Activated T-cell treated with anti-CD3 and anti-CD28 coated beads, Interleukin-2, amount 50 U/mL, for 24 hours (primary cell): ENCODE measurements around the gene SH3D19.
"Not testable (repeated sequence)": the region's sequence is repeated elsewhere in the genome, so short reads cannot be mapped to it uniquely, and the experiment has no call there.

Source experiments
- DNase-seq: peaks from one replicate; pipeline ENCODE4 v3.0.0-alpha.2; 2020
- H3K27ac Mint-ChIP-seq: 2 replicates; pipeline ENCODE4 v1.8.0; 2020; ENCODE audit warnings: mild to moderate bottlenecking, mixed read lengths
- H3K27me3 Mint-ChIP-seq: 2 replicates; pipeline ENCODE4 v1.8.0; 2020; ENCODE audit warnings: mixed read lengths
- H3K36me3 Mint-ChIP-seq: 2 replicates; pipeline ENCODE4 v1.8.0; 2020; ENCODE audit warnings: low read depth, mixed read lengths
- H3K4me1 Mint-ChIP-seq: 2 replicates; pipeline ENCODE4 v1.8.0; 2020; ENCODE audit warnings: low read depth, mixed read lengths
- H3K4me3 Mint-ChIP-seq: 2 replicates; pipeline ENCODE4 v1.8.0; 2020; ENCODE audit warnings: mild to moderate bottlenecking, moderate library complexity, mixed read lengths
- H3K9me3 Mint-ChIP-seq: 2 replicates; pipeline ENCODE4 v1.8.0; 2020; ENCODE audit warnings: mixed read lengths

The SH3D19 gene

DNA sequence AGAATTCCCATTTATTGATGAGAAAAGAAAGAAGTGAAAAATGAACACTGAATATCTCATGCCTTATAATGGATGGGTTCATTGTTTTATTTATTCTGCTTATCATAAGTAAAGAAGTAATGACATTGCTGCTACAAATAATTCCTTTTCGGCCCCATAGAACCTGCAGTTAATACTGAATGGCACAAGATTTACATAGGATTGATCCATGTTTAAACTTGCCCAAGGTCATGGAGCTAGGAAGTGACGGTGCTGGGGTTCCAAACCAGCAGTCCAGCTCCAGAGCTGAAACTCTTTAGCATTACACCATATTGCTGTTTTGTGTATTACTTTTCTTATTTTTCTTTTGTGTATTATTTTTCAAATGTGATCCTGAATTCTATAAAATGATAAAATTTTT is 78.7 kb downstream of the SH3D19 start:
- Mint-ChIP-seq H3K4me1 (no peaks in the 10 kb centered on the region), H3K27ac (no peak overlapping the region), H3K27me3 (peaks cover 3% of the 10 kb centered on the region), H3K9me3 (no peaks in the 10 kb centered on the region), H3K4me3 (no peak overlapping the region), H3K36me3 (no peaks in the 10 kb centered on the region)
- DNase-seq, result no peak

DNA sequence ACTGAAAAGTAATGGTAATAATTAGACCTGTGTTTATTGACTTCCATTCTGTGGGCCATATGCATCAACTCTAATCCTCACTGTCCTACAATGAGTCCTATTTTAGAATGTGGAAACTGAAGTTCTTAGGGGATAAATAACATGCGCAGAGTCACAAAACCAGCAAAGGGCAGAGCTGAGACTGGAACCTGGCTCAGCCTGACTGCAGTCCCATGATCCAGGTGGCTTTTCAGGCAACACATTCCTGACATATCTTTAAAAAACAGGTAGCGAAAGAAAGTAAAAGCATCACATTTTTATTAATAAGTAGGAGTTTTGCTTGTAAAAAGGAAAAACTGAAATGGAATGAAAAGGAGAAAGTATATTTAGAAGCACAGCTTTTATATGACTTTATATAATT is 83.1 kb downstream of the SH3D19 start:
- DNase-seq, result no peak
- Mint-ChIP-seq H3K4me1 (no peaks in the 10 kb centered on the region), H3K27ac (no peak overlapping the region), H3K9me3 (no peaks in the 10 kb centered on the region), H3K4me3 (no peak overlapping the region), H3K27me3 (peaks cover 14% of the 10 kb centered on the region), H3K36me3 (no peaks in the 10 kb centered on the region)

DNA sequence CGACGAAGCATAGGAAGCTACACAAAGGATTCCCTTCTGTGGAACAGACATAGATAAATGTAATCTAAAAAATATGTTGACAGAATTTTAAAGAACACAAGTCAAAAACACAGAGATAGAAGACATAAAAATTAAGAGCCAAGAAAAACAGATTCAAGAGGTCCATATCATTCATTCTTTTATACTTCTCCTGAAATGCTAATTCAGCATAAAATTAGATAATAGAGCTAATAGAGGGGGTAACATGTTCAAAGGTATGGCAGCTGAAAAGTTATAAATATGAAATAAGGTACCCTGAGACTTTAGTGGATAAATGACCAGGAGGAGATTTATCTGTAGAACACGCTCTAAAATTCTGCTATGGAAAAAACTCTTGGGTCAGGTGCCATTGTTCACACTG is 85.8 kb downstream of the SH3D19 start:
- peaks cover 21% of the 10 kb centered on the region for H3K27me3 Mint-ChIP-seq

DNA sequence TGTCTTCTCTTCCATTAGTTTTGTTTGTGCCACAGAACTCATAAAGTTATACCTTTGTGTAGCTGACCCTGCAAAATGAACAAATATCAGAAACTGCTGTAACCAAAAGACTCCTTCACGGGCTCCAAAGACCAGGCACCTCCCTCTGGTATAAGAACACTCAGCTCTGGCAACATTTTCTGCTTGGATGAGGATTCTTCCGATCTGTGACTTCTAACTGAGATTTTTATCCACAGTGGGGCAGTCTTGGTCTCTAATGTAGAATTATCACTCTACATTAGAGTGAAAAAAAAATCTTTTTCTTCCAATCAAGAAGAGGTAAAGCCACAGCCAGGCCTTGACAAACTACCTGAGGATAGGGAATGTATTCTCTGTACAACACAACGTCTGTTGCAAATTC is 86.9 kb downstream of the SH3D19 start:
- H3K36me3 Mint-ChIP-seq, result no peaks in the 10 kb centered on the region
- no peaks in the 10 kb centered on the region for H3K4me1 Mint-ChIP-seq

More for the DNA sequence above, 85.8 kb downstream of the SH3D19 start:
- no peak overlapping the region for H3K27ac Mint-ChIP-seq
- no peaks in the 10 kb centered on the region for H3K4me1 Mint-ChIP-seq
- no peaks in the 10 kb centered on the region for H3K9me3 Mint-ChIP-seq
- DNase-seq, result no peak
- H3K4me3 Mint-ChIP-seq, result no peak overlapping the region
- no peaks in the 10 kb centered on the region for H3K36me3 Mint-ChIP-seq

DNA sequence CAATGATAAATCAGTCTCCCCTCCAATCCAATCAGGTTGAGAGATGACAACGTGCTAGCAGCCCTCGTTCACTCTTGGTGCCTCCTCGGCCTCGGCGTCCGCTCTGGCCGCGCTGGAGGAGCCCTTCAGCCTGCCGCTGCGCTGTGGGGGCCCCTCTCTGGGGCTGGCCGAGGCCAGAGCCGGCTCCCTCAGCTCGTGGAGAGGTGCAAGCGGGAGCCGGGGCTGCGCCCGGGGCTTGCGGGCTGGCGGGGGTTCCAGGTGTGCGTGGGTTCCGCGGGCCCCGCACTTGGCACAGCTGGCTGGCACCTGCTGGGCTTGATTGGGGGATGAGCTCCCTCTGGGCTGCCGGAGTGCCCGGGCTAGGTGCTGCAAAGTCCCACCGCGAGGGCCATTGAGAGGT is 89.4 kb downstream of the SH3D19 start:
- H3K27ac Mint-ChIP-seq, result no peak overlapping the region
- H3K27me3 Mint-ChIP-seq, result peaks cover 26% of the 10 kb centered on the region
- H3K9me3 Mint-ChIP-seq, result no peaks in the 10 kb centered on the region
- H3K4me3 Mint-ChIP-seq, result no peak overlapping the region
- H3K4me1 Mint-ChIP-seq, result no peaks in the 10 kb centered on the region
- no peak for DNase-seq
- H3K36me3 Mint-ChIP-seq, result no peaks in the 10 kb centered on the region

More for the DNA sequence above, 86.9 kb downstream of the SH3D19 start:
- H3K4me3 Mint-ChIP-seq, result no peak overlapping the region
- no peaks in the 10 kb centered on the region for H3K9me3 Mint-ChIP-seq
- peaks cover 24% of the 10 kb centered on the region for H3K27me3 Mint-ChIP-seq
- no peak overlapping the region for H3K27ac Mint-ChIP-seq
- DNase-seq, result no peak

DNA sequence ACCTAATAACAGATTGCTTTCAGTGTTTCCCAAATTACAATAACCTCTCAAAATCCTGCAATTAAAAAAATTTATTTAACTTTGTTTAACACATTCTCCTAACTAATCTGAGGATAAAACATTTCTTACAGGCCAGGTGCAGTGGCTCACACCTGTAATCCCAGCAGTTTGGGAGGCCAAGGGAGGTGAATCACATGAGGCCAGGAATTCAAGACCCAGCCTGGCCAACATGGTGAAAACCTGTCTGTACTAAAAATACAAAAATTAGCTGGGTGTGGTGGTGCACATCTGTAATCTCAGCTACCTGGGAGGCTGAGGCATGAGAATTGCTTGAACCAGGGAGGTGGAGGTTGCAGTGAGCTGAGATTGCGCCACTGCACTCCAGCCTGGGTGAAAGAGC is 90.0 kb downstream of the SH3D19 start:
- H3K36me3 Mint-ChIP-seq, result not testable (repeated sequence)

DNA sequence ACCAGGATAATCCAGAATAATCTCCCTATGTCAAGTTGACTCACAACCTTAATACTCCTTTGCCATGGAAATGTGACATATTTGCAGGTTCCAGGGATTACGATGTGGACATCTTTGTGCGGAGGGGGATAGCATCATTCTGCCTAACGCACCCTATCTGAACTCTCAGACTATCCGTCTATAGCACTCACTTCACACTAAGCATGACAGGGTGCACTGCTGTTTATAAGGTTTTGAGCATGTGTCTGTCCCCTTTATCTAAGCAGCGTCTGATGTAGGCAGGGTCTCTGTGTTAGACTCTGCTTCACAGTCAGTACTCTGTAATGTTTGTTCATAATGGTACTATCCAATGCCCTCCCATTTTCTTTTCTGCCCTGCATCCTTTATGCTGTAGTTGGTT is 91.8 kb downstream of the SH3D19 start:
- no peaks in the 10 kb centered on the region for H3K36me3 Mint-ChIP-seq
- H3K9me3 Mint-ChIP-seq, result no peaks in the 10 kb centered on the region
- H3K4me1 Mint-ChIP-seq, result no peaks in the 10 kb centered on the region
- DNase-seq, result no peak
- H3K4me3 Mint-ChIP-seq, result no peak overlapping the region
- no peak overlapping the region for H3K27ac Mint-ChIP-seq
- H3K27me3 Mint-ChIP-seq, result peaks cover 28% of the 10 kb centered on the region

More for the DNA sequence above, 90.0 kb downstream of the SH3D19 start:
- H3K27ac Mint-ChIP-seq, H3K4me3 Mint-ChIP-seq, H3K4me1 Mint-ChIP-seq, DNase-seq, H3K9me3 Mint-ChIP-seq: not testable (repeated sequence)
- H3K27me3 Mint-ChIP-seq, result peaks cover 22% of the 10 kb centered on the region

DNA sequence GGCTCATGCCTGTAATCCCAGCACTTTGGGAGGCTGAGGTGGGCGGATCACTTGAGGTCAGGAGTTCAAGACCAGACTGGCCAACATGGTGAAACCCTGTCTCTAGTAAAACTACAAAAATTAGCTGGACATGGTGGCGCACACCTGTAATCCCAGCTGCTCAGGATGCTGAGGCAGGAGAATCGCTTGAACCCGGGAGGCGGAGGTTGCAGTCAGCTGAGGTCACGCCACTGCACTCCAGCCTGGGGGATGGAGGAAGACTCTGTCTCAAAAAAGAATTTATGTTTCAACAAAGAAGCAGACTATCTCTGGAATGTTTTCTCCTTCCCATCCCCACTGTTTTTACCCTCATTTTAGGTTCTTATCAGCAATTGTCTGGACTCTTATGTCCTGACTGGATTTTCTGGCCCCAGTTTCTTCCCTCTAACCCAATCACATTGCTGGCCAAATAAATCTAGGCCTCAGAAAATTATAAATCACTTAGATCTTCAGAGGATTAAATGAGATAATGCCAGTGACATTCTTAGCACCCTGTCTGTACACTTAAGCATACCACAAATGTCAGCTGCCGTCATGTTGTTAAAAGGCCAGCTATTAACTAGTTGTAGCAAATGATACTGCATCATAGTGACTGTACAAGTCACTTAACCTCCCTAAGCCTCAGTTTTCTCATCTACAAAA is 93.3 kb downstream of the SH3D19 start:
- Mint-ChIP-seq H3K9me3 (no peaks in the 10 kb centered on the region), H3K36me3 (no peaks in the 10 kb centered on the region), H3K27me3 (peaks cover 27% of the 10 kb centered on the region)

DNA sequence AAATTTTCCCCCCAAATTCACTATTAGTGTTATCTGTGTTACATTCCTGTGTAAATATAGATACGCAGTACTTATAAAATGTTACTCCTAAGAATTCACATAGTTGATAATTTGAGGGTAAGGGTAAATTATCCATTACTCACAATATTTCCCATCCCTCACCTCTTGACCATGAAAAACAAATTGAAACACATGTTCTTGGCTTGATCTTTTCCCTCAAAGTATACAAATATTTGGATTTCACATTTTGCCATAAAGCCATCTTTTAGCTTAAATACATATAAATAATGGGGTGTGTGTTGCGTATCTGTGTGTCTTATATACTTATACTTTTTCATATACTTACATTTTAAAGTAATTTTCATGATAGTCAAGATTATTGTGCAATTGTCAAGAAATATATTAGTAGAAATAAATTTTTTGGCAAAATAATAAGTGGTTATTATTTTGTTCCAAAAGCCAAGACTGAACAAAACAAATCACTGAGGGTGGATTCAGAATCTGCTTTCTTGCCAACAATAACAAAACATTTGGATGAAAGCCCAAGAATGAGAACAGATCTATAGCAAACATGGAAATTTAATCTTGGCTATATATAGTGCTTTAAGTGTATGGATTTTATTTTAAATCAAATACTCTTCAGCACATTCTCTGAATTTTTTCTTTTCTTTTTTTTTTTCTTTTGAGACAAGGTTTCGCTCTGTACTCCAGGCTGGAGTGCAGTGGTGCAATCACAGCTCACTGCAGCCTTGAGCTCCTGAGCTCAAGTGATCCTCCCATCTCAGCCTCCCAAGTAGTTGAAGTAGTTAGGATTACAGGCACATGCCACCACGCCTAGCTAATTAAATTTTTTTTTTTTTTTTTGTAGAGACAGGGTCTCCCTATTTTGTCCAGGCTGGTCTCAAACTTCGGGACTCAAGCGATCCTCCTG is 97.0 kb downstream of the SH3D19 start:
- Mint-ChIP-seq H3K4me3 (no peak overlapping the region), H3K27me3 (peaks cover 38% of the 10 kb centered on the region), H3K36me3 (no peaks in the 10 kb centered on the region), H3K4me1 (no peaks in the 10 kb centered on the region), H3K27ac (no peak overlapping the region), H3K9me3 (no peaks in the 10 kb centered on the region)
- DNase-seq, result no peak

More for the DNA sequence above, 93.3 kb downstream of the SH3D19 start:
- Mint-ChIP-seq H3K27ac (no peak overlapping the region), H3K4me3 (no peak overlapping the region), H3K4me1 (no peaks in the 10 kb centered on the region)
- DNase-seq, result no peak

DNA sequence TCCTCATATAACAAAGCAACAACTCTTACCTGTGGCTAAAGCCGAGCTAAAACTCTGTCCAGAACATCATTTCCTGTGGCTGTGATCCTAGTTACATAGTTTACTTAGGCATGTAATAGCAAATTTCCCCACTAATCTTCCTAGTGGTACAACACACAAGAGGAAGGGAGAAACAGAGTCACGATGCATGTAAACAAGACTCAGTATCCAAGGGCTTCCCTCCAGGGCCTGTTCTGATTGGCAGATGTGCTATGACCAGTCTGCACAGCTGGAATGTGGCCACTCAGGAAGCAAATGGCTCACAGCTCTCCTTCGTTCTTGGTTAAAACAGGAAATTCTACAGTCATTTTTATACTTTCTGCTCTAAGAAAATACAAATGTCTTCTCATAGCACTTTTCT is 97.7 kb downstream of the SH3D19 start:
- Mint-ChIP-seq H3K36me3 (no peaks in the 10 kb centered on the region), H3K4me1 (no peaks in the 10 kb centered on the region), H3K27ac (no peak overlapping the region), H3K4me3 (no peak overlapping the region), H3K9me3 (no peaks in the 10 kb centered on the region), H3K27me3 (peaks cover 42% of the 10 kb centered on the region)
- no peak for DNase-seq

DNA sequence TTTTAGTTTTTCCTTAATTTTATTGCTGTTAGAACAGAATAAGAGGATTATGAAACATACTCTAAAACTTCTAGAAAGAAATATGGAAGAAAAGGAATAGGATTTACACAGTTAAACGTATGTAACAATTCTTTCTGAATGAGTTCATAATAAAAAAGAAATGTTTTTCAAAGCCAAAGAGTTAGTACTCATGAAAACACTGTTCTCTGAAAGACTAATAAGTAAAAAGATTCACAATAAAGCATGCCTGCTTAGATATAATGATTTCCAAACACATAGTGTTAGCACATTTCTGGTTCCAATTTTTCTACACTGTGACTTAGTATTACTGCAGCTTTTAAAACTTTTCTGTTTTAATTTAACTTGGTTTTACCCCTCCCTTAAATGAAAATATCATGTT is 98.2 kb downstream of the SH3D19 start:
- no peaks in the 10 kb centered on the region for H3K9me3 Mint-ChIP-seq
- no peaks in the 10 kb centered on the region for H3K4me1 Mint-ChIP-seq
- H3K27ac Mint-ChIP-seq, result no peak overlapping the region
- DNase-seq, result no peak
- H3K27me3 Mint-ChIP-seq, result peaks cover 42% of the 10 kb centered on the region
- no peak overlapping the region for H3K4me3 Mint-ChIP-seq
- H3K36me3 Mint-ChIP-seq, result no peaks in the 10 kb centered on the region

DNA sequence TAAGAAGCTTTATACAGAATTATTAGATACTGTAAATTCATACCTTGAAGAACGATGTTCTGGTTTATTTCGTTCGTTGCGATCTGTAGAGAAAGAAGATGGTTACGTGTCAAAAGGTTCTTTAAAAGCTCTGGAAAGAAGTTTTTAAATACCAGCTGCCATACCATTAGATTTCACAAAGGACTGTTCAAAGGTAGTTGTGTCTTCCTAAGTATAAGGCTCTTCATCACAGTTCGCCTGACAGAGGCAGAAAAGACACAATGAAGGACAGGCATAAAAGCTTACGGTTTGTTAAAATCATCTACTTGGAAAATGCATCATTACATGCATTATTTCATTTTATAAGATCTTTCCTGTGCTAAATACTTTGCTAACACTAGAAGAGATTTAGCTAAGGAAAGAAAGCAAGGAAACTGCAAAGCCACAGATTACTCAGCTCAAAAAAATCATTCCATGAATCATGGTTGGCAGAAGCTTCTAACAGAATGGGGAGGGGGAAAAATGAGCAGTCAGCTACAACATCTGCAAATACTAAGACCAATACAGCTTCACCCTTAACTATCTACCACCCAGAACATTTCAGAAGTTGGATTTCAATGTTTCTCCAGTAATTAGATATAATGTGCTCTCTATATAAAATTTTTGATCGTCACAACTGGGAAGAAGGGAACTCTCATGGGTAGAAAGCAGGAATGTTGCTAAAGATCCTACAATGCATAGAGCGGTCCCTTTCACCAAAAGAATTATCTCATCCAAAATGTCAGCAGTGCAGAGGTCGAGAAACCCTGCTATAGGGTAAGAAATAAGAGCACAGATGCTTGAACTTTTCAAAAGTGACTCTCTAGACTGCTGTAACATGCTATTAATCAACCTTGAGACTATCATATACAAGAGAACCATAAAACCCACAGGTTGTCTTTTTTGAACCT is 99.1 kb downstream of the SH3D19 start:
- H3K9me3 Mint-ChIP-seq, result no peaks in the 10 kb centered on the region
- H3K27me3 Mint-ChIP-seq, result peaks cover 42% of the 10 kb centered on the region
- no peak overlapping the region for H3K27ac Mint-ChIP-seq
- no peaks in the 10 kb centered on the region for H3K4me1 Mint-ChIP-seq
- H3K36me3 Mint-ChIP-seq, result no peaks in the 10 kb centered on the region
- DNase-seq, result no peak
- no peak overlapping the region for H3K4me3 Mint-ChIP-seq

DNA sequence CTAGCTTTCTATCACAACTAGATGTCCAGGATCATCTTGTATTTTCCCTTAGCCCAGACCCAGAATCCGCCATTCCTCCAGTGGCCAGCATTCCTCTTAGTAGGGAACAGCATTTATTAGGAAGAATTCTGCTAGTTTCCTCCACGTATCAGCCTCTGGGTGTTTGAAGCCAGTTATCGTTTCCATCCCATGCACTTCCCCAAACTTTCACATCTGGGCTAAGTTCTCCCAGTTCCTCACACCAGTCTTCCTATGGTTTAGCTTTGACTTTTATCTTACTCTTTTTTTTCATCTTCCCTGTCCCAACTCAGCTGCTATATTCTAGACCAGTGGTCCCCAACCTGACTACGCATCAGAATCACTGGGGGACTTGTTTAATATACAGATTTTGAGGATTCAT is 101.9 kb downstream of the SH3D19 start:
- Mint-ChIP-seq H3K36me3 (no peaks in the 10 kb centered on the region), H3K4me3 (no peak overlapping the region), H3K4me1 (no peaks in the 10 kb centered on the region), H3K9me3 (no peaks in the 10 kb centered on the region), H3K27ac (no peak overlapping the region), H3K27me3 (peaks cover 37% of the 10 kb centered on the region)
- DNase-seq, result no peak

DNA sequence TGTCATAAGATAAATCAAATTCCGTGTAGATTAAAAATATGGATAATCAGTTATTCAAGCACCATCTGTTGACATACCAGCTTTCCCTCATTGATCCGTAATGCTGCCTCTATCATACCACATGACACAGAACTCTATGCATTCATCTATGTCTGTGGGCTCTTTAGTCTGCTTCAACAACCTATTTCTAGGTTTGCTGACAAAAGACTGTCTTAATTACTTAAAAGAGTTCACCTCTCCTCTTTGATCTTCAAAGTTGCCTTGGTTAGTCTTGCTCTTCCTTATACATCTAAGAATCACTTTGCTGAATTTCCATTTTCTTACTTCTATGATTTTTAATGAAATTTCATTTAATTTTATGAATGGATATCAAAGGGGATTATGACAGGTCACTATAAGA is 105.5 kb downstream of the SH3D19 start:
- DNase-seq, result no peak
- no peak overlapping the region for H3K4me3 Mint-ChIP-seq
- no peaks in the 10 kb centered on the region for H3K4me1 Mint-ChIP-seq
- H3K27ac Mint-ChIP-seq, result no peak overlapping the region
- H3K36me3 Mint-ChIP-seq, result no peaks in the 10 kb centered on the region
- H3K9me3 Mint-ChIP-seq, result no peaks in the 10 kb centered on the region
- H3K27me3 Mint-ChIP-seq, result peaks cover 30% of the 10 kb centered on the region
